Activated naive CD4-positive, alpha-beta T cell treated with anti-CD3 and anti-CD28 coated beads, Interleukin-2, amount 50 U/mL, for 24 hours (primary cell): Measurements from ENCODE around the gene UBE3C.
A peak's percentile ranks its signal among the peaks of the same experiment; 100 is the strongest.
"Not testable (repeated sequence)": the region's sequence is repeated elsewhere in the genome, so short reads cannot be mapped to it uniquely, and the experiment has no call there.

Experiments
- H3K27ac Mint-ChIP-seq: one replicate; pipeline ENCODE4 v1.8.0; 2021; ENCODE audit warnings: mild to moderate bottlenecking, mixed read lengths
- H3K27me3 Mint-ChIP-seq: one replicate; pipeline ENCODE4 v1.8.0; 2021; ENCODE audit warnings: mixed read lengths
- H3K36me3 Mint-ChIP-seq: one replicate; pipeline ENCODE4 v1.8.0; 2021; ENCODE audit warnings: mixed read lengths
- H3K4me1 Mint-ChIP-seq: one replicate; pipeline ENCODE4 v1.8.0; 2021; ENCODE audit warnings: mixed read lengths
- H3K4me3 Mint-ChIP-seq: one replicate; pipeline ENCODE4 v1.8.0; 2021; ENCODE audit warnings: mild to moderate bottlenecking, mixed read lengths
- H3K9me3 Mint-ChIP-seq: one replicate; pipeline ENCODE4 v1.8.0; 2021; ENCODE audit warnings: mixed read lengths

Gene UBE3C

GRCh38 chr7:157265051-157265450 lies 126.3 kb downstream of the UBE3C start:
- no peaks in the 10 kb centered on the region for H3K9me3 Mint-ChIP-seq
- H3K4me3 Mint-ChIP-seq: no peak overlapping the region
- H3K4me1 Mint-ChIP-seq: no peaks in the 10 kb centered on the region
- H3K27me3 Mint-ChIP-seq: no peaks in the 10 kb centered on the region
- H3K27ac Mint-ChIP-seq: no peak overlapping the region
- H3K36me3 Mint-ChIP-seq: peaks cover 16% of the 10 kb centered on the region

DNA sequence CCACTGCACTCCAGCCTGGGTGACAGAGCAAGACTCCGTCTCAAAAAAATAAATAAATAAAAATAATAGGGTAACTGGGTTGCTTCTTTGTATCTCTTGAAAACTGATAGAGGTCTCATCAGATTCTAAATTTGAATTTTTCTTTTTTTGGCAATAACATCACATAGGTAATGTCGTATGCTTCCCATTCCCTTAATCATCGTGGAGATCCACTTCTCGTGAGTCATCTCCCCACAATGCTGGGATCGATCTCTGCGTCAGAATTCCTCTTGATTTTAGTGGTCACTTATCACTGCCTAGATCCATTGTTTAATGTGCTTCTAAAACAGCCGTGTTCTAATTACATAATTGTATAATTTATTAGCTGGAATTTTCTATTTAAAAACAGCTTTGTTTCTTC lies 127.5 kb downstream of the UBE3C start:
- Mint-ChIP-seq H3K9me3 (no peaks in the 10 kb centered on the region), H3K4me1 (no peaks in the 10 kb centered on the region), H3K27me3 (no peaks in the 10 kb centered on the region), H3K36me3 (peaks cover 12% of the 10 kb centered on the region), H3K4me3 (no peak overlapping the region), H3K27ac (no peak overlapping the region)

GRCh38 chr7:157267516-157267915 lies 128.8 kb downstream of the UBE3C start:
- Mint-ChIP-seq H3K36me3 (peaks cover 12% of the 10 kb centered on the region), H3K4me3 (no peak overlapping the region), H3K9me3 (no peaks in the 10 kb centered on the region), H3K4me1 (no peaks in the 10 kb centered on the region), H3K27me3 (no peaks in the 10 kb centered on the region), H3K27ac (no peak overlapping the region)

- no peak overlapping the region for H3K27ac Mint-ChIP-seq
- peaks cover 12% of the 10 kb centered on the region for H3K36me3 Mint-ChIP-seq
- H3K9me3 Mint-ChIP-seq: no peaks in the 10 kb centered on the region
- no peak overlapping the region for H3K4me3 Mint-ChIP-seq
- H3K27me3 Mint-ChIP-seq: no peaks in the 10 kb centered on the region
- no peaks in the 10 kb centered on the region for H3K4me1 Mint-ChIP-seq
Measured at GRCh38 chr7:157267956-157268355, 129.2 kb downstream of the UBE3C start.

DNA sequence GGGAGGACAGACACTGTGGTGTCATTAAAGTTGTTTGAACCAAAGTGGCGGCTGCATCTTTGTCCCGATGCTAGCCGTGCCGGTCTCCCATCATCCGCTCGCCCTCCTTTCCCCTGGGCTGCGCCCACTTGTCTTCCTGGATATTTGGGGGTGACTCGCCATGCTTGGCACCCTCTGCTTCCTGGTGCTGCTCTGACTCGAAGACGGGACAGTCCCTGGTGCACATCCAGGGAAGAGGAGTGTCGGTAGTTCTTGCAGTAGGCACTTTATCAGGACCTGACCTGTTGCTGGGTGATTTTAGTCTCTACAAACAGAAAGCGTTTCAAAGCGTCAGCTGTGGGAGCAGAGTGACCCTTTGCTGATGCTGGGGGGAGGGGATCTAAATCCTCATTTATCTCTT lies 129.8 kb downstream of the UBE3C start:
- H3K36me3 Mint-ChIP-seq: peaks cover 12% of the 10 kb centered on the region
- no peaks in the 10 kb centered on the region for H3K4me1 Mint-ChIP-seq
- no peaks in the 10 kb centered on the region for H3K9me3 Mint-ChIP-seq
- no peaks in the 10 kb centered on the region for H3K27me3 Mint-ChIP-seq
- H3K27ac Mint-ChIP-seq: no peak overlapping the region
- no peak overlapping the region for H3K4me3 Mint-ChIP-seq

GRCh38 chr7:157269341-157270059 lies 130.8 kb downstream of the UBE3C start:
- Mint-ChIP-seq H3K27ac (peak overlapping the region; percentile 83), H3K4me3 (no peak overlapping the region), H3K4me1 (no peaks in the 10 kb centered on the region), H3K36me3 (peaks cover 12% of the 10 kb centered on the region), H3K27me3 (no peaks in the 10 kb centered on the region), H3K9me3 (no peaks in the 10 kb centered on the region)

DNA sequence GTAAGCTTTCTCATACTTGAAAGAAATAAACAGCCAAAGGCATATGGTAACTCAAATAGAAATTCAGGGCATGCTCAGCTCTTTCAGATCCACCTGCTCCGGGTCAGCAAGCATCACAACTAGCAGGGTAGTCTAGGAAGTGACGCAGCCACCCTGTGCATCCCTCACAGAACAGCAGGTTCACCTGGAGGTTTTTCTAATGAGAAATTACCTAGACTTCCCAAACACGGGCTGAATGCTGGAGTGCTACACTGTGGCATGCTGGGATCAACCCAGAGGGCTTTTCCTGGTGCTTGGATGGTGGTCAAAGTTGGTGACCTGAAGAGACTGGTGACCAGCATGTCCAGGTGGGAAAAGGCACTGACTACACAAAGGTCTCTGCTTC lies 131.3 kb downstream of the UBE3C start:
- no peak overlapping the region for H3K4me3 Mint-ChIP-seq

DNA sequence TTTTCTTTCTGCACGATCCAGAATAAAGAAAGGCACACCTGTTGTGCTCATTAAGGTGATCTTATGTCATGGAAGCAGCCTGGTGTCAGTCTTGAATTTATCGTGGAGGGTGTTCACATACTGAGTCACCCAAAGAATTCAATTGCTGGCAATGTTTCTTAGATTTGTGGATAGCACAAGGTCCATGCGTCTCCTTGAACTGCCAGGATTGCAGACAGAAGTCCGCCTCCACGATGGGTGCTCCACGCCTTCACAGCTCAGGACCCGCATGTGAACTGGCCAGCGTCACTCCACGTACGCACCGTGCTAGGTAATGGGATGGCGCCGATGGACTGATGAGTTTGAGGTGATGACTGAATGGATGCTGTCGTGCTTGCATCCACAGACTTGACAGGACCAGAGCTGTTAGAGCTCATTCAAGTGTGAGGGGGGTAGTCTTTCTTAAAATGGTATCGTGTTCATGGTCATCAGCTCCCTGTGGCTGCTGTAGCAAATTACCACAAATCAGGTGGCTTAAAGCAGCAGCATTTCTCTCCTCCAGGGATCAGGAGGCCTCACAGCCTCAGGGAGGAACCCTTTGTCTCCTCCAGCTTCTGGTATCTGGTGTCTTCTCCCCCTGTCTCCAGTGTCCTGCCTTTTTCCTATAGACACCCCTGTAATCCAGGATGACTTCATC lies 132.7 kb downstream of the UBE3C start:
- H3K4me3 Mint-ChIP-seq: no peak overlapping the region
- H3K27ac Mint-ChIP-seq: peak overlapping the region; percentile 9
- peaks cover 6% of the 10 kb centered on the region for H3K36me3 Mint-ChIP-seq

More for the DNA sequence above, 131.3 kb downstream of the UBE3C start:
- Mint-ChIP-seq H3K4me1 (no peaks in the 10 kb centered on the region), H3K36me3 (peaks cover 10% of the 10 kb centered on the region), H3K27ac (no peak overlapping the region), H3K27me3 (no peaks in the 10 kb centered on the region), H3K9me3 (no peaks in the 10 kb centered on the region)

GRCh38 chr7:157271991-157272324 lies 133.2 kb downstream of the UBE3C start:
- Mint-ChIP-seq H3K27ac (peak overlapping the region; percentile 9), H3K9me3 (no peaks in the 10 kb centered on the region), H3K4me1 (peaks cover 6% of the 10 kb centered on the region)

More for the DNA sequence above, 132.7 kb downstream of the UBE3C start:
- no peaks in the 10 kb centered on the region for H3K27me3 Mint-ChIP-seq
- H3K9me3 Mint-ChIP-seq: no peaks in the 10 kb centered on the region
- H3K4me1 Mint-ChIP-seq: peaks cover 2% of the 10 kb centered on the region

GRCh38 chr7:157272351-157273207 lies 133.9 kb downstream of the UBE3C start:
- no peaks in the 10 kb centered on the region for H3K27me3 Mint-ChIP-seq
- H3K4me1 Mint-ChIP-seq: peaks cover 10% of the 10 kb centered on the region
- H3K27ac Mint-ChIP-seq: peak overlapping the region; percentile 10
- peaks cover 6% of the 10 kb centered on the region for H3K36me3 Mint-ChIP-seq
- H3K4me3 Mint-ChIP-seq: no peak overlapping the region
- no peaks in the 10 kb centered on the region for H3K9me3 Mint-ChIP-seq

More at GRCh38 chr7:157271991-157272324, 133.2 kb downstream of the UBE3C start:
- Mint-ChIP-seq H3K36me3 (peaks cover 6% of the 10 kb centered on the region), H3K27me3 (no peaks in the 10 kb centered on the region), H3K4me3 (no peak overlapping the region)

GRCh38 chr7:157273208-157274093 lies 134.7 kb downstream of the UBE3C start:
- H3K27ac Mint-ChIP-seq: peak overlapping the region; percentile 10

GRCh38 chr7:157274094-157274634 lies 135.4 kb downstream of the UBE3C start:
- H3K4me1 Mint-ChIP-seq: peaks cover 13% of the 10 kb centered on the region
- H3K27me3 Mint-ChIP-seq, H3K9me3 Mint-ChIP-seq, H3K36me3 Mint-ChIP-seq, H3K4me3 Mint-ChIP-seq, H3K27ac Mint-ChIP-seq: not testable (repeated sequence)

More at GRCh38 chr7:157273208-157274093, 134.7 kb downstream of the UBE3C start:
- H3K27me3 Mint-ChIP-seq: peaks cover 1% of the 10 kb centered on the region
- peaks cover 13% of the 10 kb centered on the region for H3K4me1 Mint-ChIP-seq
- peaks cover 4% of the 10 kb centered on the region for H3K36me3 Mint-ChIP-seq
- no peaks in the 10 kb centered on the region for H3K9me3 Mint-ChIP-seq
- H3K4me3 Mint-ChIP-seq: no peak overlapping the region

DNA sequence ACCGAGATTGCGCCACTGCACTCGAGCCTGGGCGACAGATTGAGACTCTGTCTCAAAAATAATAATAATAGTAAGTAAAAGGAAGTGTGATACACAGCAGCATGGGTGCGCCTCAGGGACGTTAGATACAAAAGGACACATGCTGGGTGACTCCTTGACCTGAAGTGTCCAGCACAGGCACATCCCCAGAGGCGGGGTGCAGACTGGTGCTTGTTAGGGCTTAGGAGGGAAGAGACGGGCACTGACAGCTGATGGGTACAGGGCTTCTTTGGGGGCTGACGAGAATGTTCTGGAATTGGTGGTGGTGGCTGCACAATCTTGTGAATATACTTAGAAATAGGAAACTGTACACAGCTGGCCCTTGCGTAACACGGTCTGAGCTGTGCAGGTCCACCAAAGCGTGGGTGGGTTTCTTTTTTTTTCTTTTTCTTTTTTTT lies 136.3 kb downstream of the UBE3C start:
- Mint-ChIP-seq H3K9me3 (no peaks in the 10 kb centered on the region), H3K4me1 (peaks cover 13% of the 10 kb centered on the region), H3K36me3 (no peaks in the 10 kb centered on the region), H3K27me3 (peaks cover 1% of the 10 kb centered on the region), H3K27ac (no peak overlapping the region), H3K4me3 (no peak overlapping the region)

GRCh38 chr7:157276091-157276561 lies 137.4 kb downstream of the UBE3C start:
- peaks cover 3% of the 10 kb centered on the region for H3K27me3 Mint-ChIP-seq

More at GRCh38 chr7:157276091-157276561, 137.4 kb downstream of the UBE3C start:
- no peak overlapping the region for H3K4me3 Mint-ChIP-seq
- peaks cover 13% of the 10 kb centered on the region for H3K4me1 Mint-ChIP-seq
- H3K9me3 Mint-ChIP-seq: no peaks in the 10 kb centered on the region
- H3K36me3 Mint-ChIP-seq: no peaks in the 10 kb centered on the region
- H3K27ac Mint-ChIP-seq: no peak overlapping the region
